Stimulated activated CD8-positive, alpha-beta memory T cell treated with anti-CD3 and anti-CD28 coated beads, Interleukin-2, amount 100 ng/mL, for 48 hours (primary cell): Measurements from ENCODE around the gene B4GALT5.

Experiments used
- DNase-seq, 2 donors: peaks; one replicate each; pipeline ENCODE4 v3.0.0-alpha.2; 2020; ENCODE audit warnings: low read depth in 2 of 2

Gene B4GALT5

GRCh38 chr20:49657118-49657901, 56.4 kb downstream of the B4GALT5 start:
- DNase-seq, result no peak

- no peak for DNase-seq
These were observed 57.4 kb downstream of the B4GALT5 start for GRCh38 chr20:49656304-49656703.

- no peak for DNase-seq
These were observed 59.7 kb downstream of the B4GALT5 start for GRCh38 chr20:49653925-49654434.

GRCh38 chr20:49649672-49650071, 64.0 kb downstream of the B4GALT5 start:
- no peak for DNase-seq

- no peak for DNase-seq
These were observed 66.1 kb downstream of the B4GALT5 start for GRCh38 chr20:49647550-49647949.

- DNase-seq, result no peak
These were observed 67.2 kb downstream of the B4GALT5 start for GRCh38 chr20:49646528-49646927.

- no peak for DNase-seq
These were observed 67.6 kb downstream of the B4GALT5 start for GRCh38 chr20:49646126-49646525.

- DNase-seq, result no peak
These were observed 68.6 kb downstream of the B4GALT5 start for GRCh38 chr20:49644980-49645565.

GRCh38 chr20:49642816-49643215, 70.9 kb downstream of the B4GALT5 start:
- no peak for DNase-seq

- no peak for DNase-seq
These were observed 71.7 kb downstream of the B4GALT5 start for GRCh38 chr20:49641683-49642656.

GRCh38 chr20:49637046-49637637, 76.5 kb downstream of the B4GALT5 start:
- DNase-seq, result no peak

GRCh38 chr20:49636447-49636846, 77.2 kb downstream of the B4GALT5 start:
- no peak for DNase-seq

- no peak for DNase-seq
These were observed 77.8 kb downstream of the B4GALT5 start for GRCh38 chr20:49635866-49636265.

GRCh38 chr20:49635166-49635565, 78.5 kb downstream of the B4GALT5 start:
- no peak for DNase-seq

GRCh38 chr20:49634116-49634515, 79.6 kb downstream of the B4GALT5 start:
- no peak for DNase-seq

- no peak for DNase-seq
These were observed 80.0 kb downstream of the B4GALT5 start for GRCh38 chr20:49633643-49634042.

- DNase-seq, result no peak
These were observed 80.7 kb downstream of the B4GALT5 start for GRCh38 chr20:49633023-49633422.

- no peak for DNase-seq
These were observed 81.7 kb downstream of the B4GALT5 start for GRCh38 chr20:49631856-49632418.

GRCh38 chr20:49631061-49631716, 82.5 kb downstream of the B4GALT5 start:
- DNase-seq, result no peak

GRCh38 chr20:49630396-49630951, 83.2 kb downstream of the B4GALT5 start:
- no peak for DNase-seq
